Stimulated activated CD4-positive, alpha-beta T cell treated with anti-CD3 and anti-CD28 coated beads, Interleukin-4, amount 100 ng/mL, for 24 hours (primary cell): ENCODE results near the gene RERE.
A peak's percentile ranks its signal among the peaks of the same experiment; 100 is the strongest.

Experiments used
- DNase-seq: peaks from one replicate; pipeline ENCODE4 v3.0.0-alpha.2; 2020

The RERE gene

GRCh38 chr1:8355439-8356255 lies 461.8 kb downstream of the RERE start:
- DNase-seq, result no peak

DNA sequence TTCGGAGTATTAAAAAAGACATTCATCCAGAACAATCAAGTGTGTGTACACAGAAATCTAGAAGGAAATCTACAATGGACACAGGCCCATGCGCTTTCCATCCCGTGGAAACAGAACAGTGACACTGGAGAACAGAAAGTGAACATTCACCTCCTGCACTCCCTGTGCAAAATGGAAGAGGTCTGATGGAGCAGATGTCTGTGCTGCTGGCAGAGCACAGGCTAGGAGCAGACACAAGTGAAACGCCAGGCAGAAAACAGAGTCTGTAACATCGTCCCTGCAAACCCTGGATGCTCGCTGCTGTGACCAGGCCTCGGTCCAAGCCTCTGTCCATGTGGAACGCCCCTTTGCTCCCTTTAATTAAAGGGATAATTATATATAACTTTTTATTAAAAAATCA lies 463.4 kb downstream of the RERE start:
- DNase-seq, result no peak

GRCh38 chr1:8352886-8353785 lies 464.3 kb downstream of the RERE start:
- no peak for DNase-seq

DNA sequence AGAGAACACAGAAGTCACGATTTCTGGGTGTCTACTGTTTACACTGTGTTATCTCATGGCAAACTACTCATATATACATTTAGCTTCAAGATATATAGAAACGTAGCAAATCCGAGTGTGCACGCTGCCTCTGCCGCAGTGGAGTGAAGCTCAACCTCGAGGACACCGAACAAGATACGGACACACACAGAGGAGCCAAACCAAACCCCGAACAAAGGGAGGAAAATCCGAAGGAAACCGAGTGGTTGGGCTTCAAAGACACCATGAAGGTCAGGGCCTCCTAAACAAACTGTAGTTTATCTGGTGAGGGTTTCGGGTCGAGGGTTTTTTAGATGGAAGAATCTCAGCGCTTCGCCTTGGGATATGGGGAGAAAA lies 465.0 kb downstream of the RERE start:
- DNase-seq, result no peak

GRCh38 chr1:8351693-8352470 lies 465.6 kb downstream of the RERE start:
- peak; percentile 27 for DNase-seq

DNA sequence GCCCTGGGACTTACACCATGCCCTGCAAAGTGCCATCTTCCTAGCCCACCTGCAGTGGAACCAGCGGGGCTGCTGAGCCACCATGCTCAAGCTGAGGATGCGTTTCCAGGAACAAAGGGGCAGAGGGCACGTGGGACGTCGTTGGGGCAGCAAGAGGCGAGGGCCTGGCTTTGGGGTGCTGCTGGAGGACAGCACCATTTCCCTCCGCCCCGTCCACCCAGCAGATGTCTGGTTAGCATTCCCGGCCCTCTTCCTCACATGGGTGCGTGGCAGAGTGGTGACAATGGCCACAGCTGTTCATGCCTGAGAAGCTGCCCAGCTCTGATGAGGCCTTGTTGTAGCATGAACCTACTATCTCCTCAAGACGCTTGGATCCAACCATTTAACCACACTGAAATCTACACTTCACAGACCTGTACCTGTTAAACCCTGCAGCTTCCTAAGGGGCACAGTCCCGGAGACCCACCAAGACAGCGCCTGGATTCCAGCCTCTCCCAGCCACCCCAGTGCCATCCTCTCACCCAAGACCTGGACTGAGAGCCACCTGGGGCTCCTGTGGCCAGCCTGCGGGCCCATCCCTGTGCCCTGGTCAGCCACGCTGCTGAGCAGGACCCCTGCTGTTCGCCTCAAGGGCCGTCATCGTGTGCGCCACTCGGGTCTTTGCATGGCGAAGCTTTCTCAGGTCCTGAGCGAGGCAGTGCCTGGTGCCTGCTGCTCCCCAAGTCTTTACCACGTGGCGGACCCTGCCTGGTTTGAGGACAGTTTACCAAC lies 466.3 kb downstream of the RERE start:
- DNase-seq, result no peak

DNA sequence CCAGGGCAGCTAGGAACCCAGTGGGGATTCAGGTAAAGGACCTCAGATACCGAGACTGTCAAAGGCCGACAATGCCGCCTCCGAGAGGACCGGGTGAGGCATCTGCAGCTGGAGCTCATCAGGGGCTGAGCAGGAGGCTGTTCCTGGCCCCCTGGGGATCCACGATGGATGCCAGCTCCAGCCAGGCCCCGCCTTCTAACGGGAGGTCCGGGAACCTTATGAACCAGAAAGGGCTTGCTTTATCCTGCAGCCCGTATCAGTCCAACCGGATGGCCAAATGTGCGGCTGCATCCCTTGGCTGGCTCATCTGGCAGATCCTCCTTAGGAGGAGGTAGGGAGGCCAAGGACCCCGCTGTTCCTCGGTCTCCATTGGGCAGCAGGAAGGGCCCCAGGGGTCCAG lies 467.5 kb downstream of the RERE start:
- DNase-seq, result no peak

DNA sequence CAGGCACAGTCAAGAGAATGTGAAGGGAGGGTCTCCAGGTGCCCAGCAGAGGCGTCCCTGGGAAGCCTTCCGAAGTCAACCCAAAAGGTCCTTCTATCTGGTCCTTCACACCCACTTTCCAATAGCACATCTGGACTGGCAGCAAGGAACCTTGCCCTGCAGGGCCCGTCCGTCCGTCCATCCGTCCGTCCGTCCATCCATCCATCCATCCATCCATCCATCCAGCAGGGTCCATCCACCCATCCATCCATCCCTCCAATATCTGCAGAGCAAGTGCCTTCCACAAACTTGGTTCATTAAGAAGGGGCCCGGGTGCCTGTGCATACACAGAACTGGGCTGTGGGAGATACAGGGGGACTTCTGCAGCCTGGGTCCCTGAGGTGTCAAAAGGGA lies 468.0 kb downstream of the RERE start:
- DNase-seq, result no peak

- DNase-seq, result peak; percentile 73
Measured at GRCh38 chr1:8348777-8349472, 468.5 kb downstream of the RERE start.

GRCh38 chr1:8348047-8348776 lies 469.2 kb downstream of the RERE start:
- no peak for DNase-seq

DNA sequence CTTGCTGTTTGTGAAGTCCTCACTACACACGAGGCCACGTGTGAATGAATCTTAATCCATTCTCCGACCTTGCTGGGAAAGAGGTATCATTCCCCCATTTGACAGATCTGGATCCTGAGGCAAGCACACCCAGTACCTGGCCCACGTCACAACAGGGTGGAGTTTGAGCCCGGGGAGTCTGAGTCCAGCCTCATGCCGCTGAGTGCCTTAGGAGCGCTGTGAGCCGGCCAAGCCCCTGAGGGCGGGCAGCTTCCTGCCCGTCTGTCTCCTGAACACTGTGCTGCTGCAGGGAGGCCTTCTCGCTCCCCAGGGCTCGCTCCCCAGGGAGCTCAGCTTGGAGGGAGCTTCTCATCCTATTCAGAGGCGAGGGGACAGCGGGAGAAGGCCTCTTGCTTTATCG lies 469.8 kb downstream of the RERE start:
- no peak for DNase-seq

DNA sequence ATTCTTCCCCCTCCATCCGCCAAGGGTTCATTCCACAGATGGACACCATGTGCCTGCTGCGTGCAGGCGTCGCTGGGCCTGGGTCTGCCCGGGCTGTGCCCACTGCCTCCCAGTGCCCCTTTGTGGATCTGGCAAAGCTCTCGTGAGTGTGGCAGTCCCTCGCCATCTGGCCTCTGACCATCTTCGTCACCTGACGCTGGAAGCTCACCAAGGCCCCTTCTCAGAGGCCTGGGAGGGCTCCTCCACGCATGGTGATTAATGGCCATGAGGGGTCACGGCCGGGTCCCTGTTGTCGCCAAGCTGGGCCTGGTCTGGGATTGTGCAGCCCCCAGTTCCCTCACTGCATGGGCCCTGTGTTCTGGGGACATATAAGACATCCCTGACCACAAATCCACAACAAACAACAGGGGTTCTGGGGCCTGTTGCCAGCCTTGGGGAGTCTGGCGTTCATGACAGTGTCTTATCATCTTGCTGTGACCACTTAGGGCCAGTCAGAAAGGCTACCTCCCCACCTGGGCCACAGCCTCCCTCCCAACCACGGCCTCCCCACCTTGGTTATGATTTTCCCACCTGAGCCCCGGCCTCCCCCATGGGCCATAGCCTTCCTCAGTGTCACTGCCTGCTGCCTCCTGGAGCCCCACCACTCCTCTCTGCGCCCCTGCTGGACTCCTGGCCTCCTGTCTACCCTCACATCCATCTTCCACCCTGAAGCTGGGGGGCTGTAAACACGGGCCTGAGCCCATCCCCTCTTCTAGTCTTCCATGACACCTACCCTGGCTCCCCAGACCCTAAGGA lies 471.6 kb downstream of the RERE start:
- DNase-seq, result no peak

- DNase-seq, result no peak
Measured at GRCh38 chr1:8344893-8345507, 472.4 kb downstream of the RERE start.

GRCh38 chr1:8343464-8344001 lies 473.9 kb downstream of the RERE start:
- DNase-seq, result no peak

GRCh38 chr1:8343044-8343443 lies 474.4 kb downstream of the RERE start:
- no peak for DNase-seq

DNA sequence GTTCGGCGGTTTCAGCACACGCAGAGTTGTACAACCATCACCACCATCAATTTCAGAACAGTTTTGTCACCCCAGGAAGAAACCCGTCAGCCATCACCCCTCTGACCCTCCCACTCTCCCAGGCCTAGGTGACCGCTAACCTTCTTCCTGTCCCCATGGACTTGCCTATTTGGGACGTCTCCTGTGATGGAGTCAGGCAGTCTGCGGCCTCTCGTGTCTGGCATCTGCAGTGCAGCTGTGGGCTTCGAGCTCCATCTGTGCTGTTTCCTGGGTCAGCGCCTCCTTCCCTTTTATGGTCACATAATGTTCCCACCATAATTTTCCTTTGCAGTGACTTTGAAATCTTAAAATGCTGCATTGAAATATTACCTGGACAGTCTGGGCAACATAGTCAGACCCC lies 475.1 kb downstream of the RERE start:
- DNase-seq, result no peak

- DNase-seq, result no peak
Measured at GRCh38 chr1:8340448-8340847, 477.0 kb downstream of the RERE start.

DNA sequence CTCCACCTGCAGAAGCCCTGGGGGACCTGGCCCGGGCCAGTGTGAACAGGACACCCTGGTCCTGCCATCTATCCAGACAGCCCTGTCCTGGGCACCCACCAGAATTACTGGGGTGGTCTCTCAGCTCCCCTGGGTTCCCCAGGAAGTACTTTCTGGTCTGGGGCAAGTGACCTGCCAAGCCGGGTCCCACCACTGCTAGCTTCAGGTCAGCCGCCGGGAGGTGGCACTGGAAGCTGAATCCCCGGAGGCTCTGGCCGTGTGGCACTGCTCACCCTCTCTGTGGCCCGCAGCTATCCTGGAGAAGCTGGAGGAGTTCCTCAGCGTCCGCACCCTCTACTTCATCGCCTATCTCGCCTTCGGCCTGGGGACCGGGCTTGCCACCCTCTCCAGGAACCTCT lies 478.2 kb downstream of the RERE start:
- DNase-seq, result no peak

DNA sequence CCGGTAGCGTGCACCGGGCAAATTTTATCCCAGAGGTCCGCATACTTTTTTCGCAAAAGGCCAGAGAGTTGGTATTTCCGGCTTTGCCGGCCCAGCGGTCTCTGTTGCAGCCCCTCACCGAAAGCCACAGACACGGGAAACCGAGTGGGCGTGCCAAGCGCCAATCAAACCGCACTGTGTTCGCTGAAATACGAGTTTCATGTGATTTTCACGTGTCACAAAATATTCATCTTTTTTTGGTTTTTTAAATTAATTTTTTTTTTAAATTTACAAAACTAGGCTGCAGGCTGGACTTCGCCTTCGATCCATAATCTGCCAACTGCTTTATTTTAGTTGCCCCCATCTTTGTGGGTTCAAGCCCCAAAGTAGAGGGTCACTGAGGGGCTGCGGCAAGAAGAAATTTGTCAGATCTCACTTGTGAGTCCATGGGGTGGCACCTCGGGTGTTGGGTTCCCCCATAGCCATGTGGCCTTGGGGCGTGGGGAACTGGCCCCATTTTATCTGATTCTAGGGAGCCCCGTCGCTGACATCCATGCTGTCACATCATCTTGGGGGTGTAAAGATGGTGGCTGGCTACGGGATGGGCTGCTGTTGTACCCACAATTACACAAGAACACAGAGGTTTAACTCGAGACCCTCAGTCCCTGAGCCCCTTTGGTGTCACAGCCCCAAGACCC lies 478.8 kb downstream of the RERE start:
- no peak for DNase-seq
